GM19328 (cell line): ENCODE data around the gene NFKBIL1.
A peak's percentile ranks its signal among the peaks of the same experiment; 100 is the strongest.
"Not testable (repeated sequence)": the region's sequence is repeated elsewhere in the genome, so short reads cannot be mapped to it uniquely, and the experiment has no call there.

ENCODE experiments used
- ATAC-seq: cut with Tn5 transposase; IDR thresholded peaks from one replicate; pipeline ENCODE4 v1.9.1; 2021; ENCODE audit warnings: mild to moderate bottlenecking, moderate library complexity; ENCODE audit not compliant: unreplicated experiment

The NFKBIL1 gene

DNA sequence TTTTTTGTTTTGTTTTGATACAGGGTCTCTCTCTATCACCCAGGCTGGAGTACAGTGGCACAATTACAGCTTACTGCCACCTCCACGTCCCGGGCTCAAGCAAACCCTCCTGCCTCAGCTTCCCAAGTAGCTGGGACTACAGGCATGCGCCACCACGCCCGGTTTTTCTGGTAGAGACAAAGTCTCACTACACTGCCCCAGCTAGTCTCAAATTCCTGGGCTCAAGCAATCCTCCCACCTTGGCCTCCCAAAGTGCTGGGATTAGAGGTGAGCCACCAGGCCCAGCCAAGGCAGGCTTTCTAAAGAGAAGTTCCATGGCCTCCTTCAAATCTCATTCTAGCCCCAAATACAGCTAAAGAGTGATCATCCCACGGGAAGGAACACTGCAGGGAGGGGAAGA is 13.4 kb upstream of the NFKBIL1 start:
- ATAC-seq: no peak

DNA sequence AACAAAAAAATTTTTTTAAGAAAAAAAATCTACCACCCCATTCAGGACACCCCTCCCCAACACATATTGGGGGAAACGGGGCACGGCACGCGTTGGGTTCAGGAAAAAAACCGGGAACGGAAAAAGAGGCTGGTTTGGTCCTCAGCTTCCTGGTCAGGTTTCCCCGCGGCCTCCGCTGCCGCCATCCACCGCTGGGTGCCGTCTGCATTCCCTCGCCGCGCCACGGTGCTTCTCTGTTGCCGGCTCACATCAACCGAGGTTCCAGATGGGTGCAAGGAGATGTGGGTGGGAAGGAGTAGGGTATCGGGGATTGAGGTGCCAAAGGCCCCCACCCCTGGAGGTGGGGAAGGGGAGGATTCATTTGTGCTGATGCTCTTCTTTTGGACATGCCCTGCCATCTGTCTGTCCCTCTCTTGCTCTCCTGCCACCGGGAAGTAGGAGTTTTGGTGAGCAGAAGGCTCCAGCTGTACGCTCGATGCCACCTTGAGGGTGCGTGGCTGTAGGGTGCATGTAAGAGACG is 12.8 kb upstream of the NFKBIL1 start:
- no peak for ATAC-seq

DNA sequence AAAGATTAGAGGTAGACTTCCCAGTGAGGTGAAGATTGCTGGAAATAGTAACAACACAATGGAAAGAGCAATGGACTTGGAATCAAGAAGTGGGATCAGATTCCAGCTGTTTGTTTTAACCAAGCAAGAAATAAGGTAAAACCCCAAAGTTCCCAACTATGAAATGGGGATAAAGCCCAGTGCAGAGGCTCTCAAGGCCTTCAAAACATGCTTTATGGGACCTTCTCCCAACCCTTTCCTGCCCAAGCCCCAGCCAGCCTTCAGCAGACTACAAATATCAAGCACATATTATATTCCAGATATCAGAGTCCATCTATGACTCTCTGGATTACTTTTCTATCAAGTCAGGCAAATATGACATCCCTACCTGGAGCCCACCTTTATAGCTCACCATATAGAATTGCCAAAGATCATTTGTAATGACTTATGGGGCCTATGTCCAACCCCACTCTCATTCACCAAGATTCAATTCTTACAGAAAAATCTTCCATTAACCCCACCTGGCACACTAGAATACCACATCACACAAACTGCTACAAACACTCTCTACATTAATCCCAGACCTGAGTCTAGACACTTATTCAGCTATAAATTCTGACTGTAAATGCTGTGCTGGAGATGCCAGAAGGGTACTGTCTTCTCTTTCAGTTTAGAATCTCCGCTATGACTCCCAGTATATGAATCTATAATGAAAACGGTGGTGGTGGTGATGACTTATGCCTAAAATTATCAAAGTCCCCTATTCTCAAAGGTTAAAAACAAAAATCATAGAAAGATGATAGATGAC is 11.7 kb upstream of the NFKBIL1 start:
- no peak for ATAC-seq

DNA sequence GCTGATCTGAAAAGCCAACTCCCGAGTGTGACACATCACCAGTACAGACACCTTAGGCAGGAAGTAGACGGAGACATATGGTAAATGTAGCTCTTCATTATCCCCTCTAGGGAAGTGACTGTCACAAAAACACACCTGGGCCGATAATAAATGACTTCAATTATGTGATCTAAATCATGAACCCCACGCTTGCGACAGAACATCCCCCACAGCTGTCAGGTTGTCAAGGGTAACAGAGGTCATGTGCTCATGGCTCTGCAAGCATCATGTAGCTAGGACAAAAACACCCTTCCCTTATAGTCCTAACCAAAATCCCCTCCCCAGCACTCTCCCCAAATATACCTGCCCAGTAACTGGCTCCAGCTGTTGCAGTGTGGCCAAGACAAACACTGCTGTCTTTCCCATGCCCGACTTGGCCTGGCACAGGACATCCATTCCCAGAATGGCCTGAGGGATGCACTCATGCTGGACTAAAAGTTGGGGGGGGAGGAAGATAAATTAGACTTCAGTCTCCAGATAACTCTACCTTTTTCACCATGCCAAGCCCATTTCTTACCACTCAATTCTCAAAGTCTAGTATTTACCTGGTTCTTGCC is 8.5 kb upstream of the NFKBIL1 start:
- no peak for ATAC-seq

DNA sequence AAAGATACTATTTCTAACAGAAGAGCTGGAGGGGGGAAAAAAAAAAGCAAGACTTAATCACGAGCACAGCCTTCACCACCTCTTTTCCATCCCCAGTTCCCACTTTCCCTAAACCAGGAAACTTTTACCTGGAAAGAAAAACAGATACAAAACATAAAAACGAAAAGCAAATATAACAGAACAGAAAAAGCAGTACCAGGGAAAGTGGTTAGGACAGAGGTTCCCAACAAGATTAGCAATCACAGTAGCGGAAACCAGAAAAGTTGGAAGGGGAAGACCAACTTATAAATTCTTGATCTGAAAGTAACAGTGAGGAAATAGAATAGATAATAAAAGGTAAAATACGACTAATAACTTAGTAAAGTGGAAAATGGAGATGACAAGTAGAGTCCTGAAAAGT is 6.8 kb upstream of the NFKBIL1 start:
- ATAC-seq: no peak

DNA sequence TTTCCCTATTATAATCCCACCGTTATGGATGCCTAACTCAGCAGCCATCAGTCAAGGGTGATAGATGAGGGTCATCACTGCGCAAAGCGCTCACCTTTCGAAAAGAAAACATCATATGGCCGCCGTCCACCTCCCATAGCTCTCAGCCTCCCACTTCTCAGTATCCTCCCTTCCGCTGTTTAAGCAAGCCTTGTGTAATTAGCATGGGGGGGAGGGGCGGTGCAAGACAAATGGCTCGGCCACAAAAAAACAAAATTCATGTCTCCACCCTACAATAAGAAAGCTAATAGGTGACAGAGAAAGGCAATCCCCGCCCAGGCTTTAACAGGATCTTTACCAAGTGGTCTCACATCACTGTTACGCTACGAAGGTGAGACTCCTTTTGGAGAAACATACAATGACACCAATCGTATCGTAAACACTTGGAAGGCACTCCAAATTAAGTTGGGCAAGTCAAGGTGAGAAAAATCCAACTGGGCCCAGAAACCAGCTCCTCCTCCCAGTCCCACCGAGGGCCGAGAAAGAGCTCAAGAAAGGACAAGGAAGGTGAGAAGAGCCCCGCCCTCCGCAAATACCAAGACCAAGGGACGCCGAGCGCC is 6.2 kb upstream of the NFKBIL1 start:
- ATAC-seq: no peak

DNA sequence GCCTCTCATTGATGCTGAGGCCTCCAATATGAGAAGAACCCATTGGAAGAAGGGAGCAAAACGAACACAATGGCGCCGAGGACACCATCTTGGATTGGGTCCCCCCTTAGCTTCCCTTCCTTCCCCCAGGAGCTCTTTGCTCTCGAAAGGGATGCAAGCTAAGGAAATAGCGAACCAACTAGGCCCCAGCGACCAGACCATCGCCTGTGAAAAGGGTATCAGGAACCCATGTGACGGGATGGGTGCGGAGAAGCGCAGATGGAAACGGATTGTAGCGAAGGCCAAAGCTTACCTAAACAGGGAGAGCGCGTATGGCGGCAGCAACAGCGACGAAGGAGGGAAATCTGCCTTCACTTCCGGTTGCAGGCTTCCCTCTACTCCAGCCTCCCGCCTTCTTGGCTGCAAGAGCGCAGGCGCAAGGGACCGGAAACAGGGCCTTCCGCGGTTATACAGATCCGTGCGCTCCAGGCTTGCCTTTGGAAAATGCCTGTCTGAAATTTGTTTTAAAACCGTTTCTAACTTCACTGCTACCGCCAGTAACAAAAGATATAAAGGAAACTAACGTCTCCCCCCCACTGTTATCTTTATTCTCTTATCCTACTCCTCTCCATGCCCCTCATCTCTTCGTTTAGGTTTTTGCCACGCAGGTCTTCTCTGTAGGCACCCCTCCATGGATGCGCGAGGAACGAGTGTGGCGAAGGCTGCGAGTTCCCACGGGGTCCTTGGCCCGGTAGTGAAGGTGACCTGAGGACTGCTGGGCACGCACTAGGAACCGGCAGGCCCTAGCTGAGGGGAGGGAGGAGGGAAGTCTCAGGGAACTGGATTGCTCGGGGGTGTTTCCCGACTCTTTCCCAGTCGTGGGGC is 5.5 kb upstream of the NFKBIL1 start, which contains the start of gene DDX39B:
Gene DDX39B, minus strand, starts transcription at position 346 of the 864 bp plus-strand sequence. CDS start 1,471 bp downstream, outside the sequence.
- peak; percentile 72 for ATAC-seq

DNA sequence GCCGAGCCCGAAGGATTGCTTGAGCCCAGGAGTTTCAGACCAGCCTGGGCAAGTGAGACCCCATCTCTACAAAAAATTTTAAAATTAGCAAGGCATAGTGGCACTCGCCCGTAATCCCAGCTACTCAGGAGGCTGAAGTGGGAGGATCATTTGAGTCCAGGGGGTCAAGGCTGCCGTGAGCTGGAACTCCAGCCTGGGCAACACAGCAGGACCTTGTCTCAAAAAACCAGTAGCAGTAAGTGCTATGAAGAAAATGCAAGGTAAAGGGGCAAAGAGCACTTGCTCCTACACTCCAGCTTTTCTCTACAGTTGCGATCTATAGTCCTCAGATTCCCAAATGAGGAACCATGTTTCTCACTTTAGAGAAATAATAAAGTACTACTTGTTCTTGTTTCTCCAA is 3.8 kb upstream of the NFKBIL1 start:
- no peak for ATAC-seq

DNA sequence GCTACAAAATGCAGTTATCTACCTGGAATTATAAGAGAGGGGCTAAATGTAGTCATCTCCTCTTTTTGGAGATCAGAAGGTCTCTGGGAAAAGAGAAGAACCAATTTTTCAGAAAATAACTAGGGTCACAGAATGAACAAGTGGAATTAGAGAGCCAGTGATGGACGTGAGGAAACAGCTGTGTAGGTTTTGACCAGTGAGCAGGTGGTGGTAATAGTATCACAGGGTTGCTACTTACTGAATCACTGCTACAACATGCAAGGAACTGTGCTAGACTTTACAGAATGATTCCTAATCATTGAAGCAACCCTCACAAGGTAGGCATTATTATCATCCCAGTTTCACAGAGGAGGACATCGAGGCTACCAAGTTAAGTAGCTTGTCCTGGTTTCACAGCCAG is 2.7 kb upstream of the NFKBIL1 start:
- ATAC-seq: no peak

DNA sequence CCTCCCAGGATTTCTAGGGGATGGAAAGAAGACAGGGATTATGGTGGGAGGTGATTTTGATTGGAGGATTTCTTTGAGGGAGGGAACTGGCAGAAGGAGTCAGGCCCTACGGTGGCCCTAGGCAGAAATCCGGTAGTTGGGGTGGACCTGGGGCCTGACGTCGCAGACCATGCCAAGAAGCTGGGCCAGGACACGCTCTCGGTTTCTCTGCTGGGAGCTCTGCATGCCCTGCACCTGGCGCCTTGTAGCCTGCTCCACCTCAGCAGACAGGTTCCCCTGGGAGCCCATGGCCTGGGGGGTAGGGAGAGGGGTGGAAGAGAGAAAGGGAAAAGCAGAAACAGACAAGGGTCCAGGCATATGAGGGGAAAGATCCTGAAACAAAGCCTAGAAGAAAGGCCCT is 2.1 kb upstream of the NFKBIL1 start:
- ATAC-seq: no peak

DNA sequence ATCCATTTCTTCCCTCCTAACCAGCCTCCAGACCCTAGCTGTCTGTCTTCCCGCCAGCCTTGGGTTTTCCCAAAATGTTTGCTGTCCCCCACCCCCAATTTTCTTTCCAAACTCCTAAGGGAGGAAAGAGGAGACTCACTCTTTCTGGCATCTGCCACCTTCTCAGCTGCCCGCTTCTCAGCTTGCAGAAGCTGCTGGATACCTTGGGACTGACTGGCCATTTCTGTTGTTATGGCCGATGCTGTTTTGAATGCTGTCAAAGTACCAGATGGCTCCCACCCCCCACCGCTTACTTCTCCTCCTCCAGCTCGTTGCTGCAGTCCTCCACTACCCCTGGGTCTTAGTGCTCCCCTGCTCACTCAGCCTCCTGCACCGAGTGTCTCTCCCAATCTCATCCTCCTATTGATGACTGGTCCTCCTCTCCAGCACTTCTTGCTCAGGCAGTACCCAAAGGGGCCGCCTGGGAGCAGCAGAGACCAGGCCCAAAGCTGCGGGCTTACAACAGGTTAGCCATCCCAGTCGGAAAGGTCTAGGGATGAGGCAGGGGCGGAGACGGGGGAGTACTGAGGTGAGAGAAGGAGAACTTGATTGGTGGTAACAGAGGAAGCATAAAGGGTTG is 960 bp upstream of the NFKBIL1 start, which contains the start of gene ATP6V1G2:
Gene ATP6V1G2, minus strand, starts transcription at position 270 of the 619 bp plus-strand sequence. Its CDS starts 49 bp downstream, at position 221.
- ATAC-seq: no peak

DNA sequence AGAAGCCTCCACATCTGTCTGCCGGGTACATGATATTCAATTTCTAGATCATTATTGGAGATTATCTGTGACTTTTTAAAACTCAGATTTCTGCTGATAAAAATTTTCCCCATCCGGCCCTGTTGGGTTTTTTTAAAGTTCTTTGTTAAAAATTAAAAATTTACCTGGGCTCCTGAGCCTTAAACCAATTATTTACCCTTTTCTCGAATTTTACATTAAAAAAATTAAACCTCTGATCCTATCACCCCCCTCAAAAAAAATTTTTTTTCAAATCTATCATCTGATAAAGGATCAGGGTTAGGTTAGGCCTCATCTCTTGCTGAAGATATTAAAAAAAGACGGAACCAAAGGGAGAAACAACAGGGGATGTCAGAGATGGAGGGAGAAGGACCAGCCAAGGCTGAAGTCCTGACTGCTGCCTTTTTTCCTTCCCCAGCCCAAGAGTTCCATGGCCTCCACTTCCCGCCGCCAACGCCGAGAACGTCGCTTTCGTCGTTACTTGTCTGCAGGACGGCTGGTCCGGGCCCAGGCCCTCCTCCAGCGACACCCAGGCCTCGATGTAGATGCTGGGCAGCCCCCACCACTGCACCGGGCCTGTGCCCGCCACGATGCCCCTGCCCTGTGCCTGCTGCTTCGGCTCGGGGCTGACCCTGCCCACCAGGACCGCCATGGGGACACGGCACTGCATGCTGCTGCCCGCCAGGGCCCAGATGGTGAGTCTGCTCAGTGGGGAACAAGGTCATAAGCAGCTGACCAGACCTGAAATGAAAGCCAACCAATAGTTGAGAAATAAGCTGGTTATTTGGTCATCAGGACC is 527 bp downstream of the NFKBIL1 start:
- no peak for ATAC-seq

DNA sequence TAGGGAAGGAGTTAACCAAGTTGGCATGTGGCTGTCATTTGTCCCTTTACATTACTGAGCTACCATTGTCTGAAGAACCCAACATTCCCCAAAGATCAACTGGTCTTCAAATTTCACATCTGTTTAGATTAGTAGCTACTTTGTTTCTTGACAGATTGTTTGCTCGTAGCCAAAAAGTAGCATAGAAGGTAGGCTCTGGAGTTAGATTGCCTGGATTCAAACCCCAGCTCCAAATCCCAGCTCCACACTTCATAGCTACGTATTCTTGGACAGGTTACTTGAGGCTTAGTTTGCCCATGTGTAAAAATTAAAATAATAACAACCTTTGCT is 1.1 kb downstream of the NFKBIL1 start:
- no peak for ATAC-seq

DNA sequence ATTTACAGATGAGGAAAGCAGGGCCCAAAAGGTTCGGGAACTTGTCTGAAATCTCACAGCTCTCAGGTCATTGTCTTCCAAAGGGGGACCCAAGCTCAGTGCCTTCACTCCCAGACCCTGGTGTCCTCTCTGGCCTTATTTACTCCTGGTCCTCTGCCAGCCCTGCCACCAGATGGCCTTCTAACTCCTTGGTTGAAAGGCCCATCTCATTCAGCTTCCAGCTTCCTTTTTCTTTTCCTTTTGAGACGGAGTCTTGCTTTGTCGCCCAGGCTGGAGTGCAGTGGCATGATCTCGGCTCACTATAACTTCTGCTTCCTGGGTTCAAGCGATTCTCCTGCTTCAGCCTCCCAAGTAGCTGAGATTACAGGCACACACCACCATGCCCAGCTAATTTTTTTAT is 4.0 kb downstream of the NFKBIL1 start:
- not testable (repeated sequence) for ATAC-seq

DNA sequence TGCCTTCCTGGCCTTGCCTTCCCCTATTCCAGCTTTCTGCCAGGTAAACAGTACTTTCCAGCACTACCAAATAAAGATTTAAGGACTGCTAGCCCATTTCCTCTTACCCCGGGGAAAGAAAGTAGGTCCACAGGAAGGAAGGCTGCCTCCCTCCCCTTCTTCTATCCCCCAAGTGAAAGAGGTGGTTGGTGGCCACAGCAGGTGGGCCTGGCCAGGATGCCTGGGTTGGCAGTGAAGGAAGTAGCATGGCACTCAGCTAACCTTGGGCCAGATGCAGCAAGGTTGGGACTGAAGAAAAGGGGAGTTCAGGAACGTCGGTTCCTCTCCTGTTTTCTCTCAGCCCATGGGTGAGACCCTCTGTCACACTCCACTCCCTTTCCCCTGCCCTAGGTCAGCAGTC is 8.9 kb downstream of the NFKBIL1 start:
- ATAC-seq: no peak

DNA sequence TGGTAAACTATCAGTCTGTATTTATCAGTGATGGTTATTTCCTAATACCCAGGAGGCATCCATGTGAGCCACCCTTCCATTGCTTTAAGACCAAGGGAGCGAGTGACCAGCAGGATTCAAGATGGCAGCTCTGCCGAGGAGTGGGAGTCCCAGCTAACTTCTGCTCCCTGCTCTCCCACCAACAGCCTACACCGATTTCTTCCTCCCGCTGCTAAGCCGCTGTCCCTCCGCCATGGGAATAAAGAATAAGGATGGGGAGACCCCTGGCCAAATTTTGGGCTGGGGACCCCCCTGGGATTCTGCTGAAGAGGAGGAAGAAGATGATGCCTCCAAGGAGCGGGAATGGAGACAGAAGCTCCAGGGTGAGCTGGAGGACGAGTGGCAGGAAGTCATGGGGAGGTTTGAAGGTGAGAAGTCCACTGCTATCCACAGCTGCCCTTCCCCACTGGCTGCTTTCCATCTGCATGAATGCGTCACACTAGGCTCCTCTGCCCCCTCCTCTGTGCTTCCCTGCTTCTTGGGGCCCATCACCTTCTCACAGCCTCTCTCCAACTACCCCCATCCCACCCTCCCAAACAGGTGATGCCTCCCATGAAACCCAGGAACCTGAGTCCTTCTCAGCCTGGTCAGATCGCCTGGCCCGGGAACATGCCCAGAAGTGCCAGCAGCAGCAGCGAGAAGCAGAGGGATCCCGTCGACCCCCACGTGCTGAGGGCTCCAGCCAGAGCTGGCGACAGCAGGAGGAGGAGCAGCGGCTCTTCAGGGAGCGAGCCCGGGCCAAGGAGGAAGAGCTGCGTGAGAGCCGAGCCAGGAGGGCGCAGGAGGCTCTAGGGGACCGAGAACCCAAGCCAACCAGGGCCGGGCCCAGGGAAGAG is 10.3 kb downstream of the NFKBIL1 start:
- ATAC-seq: no peak

DNA sequence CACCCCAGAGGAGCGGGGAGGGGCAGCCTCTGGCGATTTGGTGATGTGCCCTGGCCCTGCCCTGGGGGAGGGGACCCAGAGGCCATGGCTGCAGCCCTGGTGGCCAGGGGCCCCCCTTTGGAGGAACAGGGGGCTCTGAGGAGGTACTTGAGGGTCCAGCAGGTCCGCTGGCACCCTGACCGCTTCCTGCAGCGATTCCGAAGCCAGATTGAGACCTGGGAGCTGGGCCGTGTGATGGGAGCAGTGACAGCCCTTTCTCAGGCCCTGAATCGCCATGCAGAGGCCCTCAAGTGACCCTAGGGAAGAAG is 10.9 kb downstream of the NFKBIL1 start:
- no peak for ATAC-seq

DNA sequence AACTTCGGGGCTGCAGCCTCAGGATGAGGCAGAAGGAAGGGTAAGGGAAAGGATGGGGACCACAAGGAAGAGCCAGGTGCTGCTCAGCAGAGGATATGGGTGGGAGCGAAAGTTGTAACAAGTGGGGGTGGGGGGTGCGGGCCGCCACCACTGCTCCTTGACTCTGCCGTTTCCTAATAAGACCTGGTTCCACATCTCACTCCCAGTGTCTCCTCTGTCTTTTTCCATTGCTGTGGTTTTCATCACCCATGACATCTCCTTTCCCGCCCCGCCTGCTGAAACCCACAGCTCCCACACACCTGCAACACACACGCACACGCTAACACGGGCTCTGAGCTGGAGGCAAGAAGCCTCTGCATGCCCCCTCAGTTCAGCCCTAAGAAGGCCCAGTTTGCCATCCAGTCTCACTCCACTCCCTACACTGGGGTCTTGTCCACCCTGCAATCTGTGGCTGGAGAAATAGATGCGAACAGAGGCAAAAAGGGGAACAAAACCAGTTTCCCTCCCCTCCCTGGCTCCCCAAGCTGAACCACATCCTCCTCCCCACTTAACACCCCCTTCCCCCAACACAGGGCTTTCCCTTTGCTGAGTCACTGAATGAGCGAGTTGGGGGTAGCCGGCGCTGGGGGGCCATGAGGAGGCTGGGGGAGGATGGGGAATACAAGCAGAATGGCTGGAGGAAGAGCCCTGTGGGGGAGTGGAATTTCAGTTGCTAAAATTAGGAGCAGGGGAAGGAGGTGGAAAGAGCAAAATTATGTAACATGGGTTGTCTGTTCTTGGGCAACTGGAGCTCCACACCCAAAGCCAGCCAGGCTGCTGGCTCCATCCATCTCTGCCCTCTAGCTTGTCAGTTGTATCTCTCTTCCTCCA is 11.5 kb downstream of the NFKBIL1 start:
- ATAC-seq: no peak
